A673 (cell line): Measurements from ENCODE around the gene GLRA3. TPM values are rescaled to one million over a fixed set of nuclear protein-coding genes. Genes with fewer than 3 reads are reported as not detected.

ENCODE experiments used
- BruUV-seq: library from RNA; stranded (reverse); fragments of 400-500 nt; replicated peaks from 2 replicates; lab custom pipeline; 2021; lab: Mats Ljungman, UMichigan
- CTCF ChIA-PET: fragments of 300-600 bp; sonication (Branson Sonifier 250); formaldehyde crosslinking; loops from one replicate; lab custom pipeline; 2022; ENCODE audit warnings: antibody characterized with exemption; lab: Charles Lee
- POLR2A ChIA-PET: fragments of 300-600 bp; sonication (Branson Sonifier 250); formaldehyde crosslinking; loops from one replicate; lab custom pipeline; 2022; ENCODE audit warnings: antibody characterized with exemption; ENCODE audit not compliant: low non-redundant PET; lab: Charles Lee
- DNase-seq: peaks from one replicate; pipeline ENCODE4 v3.0.0-alpha.2; 2015; ENCODE audit warnings: low spot score
- H3K27ac ChIP-seq: fragments of 200-600 bp; sonication (generic); 2 replicates; pipeline ENCODE4 v1.5.1; 2016; ENCODE audit warnings: mixed run types, low read depth, mild to moderate bottlenecking, mixed read lengths, antibody characterized with exemption, low read length; ENCODE audit not compliant: poor library complexity, severe bottlenecking
- H3K27me3 ChIP-seq: fragments of 200-600 bp; sonication (generic); replicated peaks from 2 replicates; pipeline ENCODE4 v1.6.1; 2017; ENCODE audit warnings: mixed run types, low read depth, mild to moderate bottlenecking, mixed read lengths, antibody characterized with exemption, low read length; ENCODE audit not compliant: insufficient read depth, poor library complexity
- H3K36me3 ChIP-seq: fragments of 200-600 bp; sonication (generic); 2 replicates; pipeline ENCODE4 v1.6.1; 2016; ENCODE audit warnings: mixed run types, mild to moderate bottlenecking, mixed read lengths, antibody characterized with exemption, low read length; ENCODE audit not compliant: insufficient read depth, poor library complexity, severe bottlenecking
- H3K4me1 ChIP-seq: fragments of 200-600 bp; sonication (generic); 2 replicates; pipeline ENCODE4 v1.6.1; 2017; ENCODE audit warnings: mixed run types, mild to moderate bottlenecking, mixed read lengths, antibody characterized with exemption, low read length; ENCODE audit not compliant: insufficient read depth, poor library complexity, severe bottlenecking
- H3K4me3 ChIP-seq: fragments of 200-600 bp; sonication (generic); 2 replicates; pipeline ENCODE4 v1.5.1; 2016; ENCODE audit warnings: low read depth, mixed run types, mild to moderate bottlenecking, mixed read lengths, low read length; ENCODE audit not compliant: poor library complexity, severe bottlenecking
- H3K9me3 ChIP-seq: fragments of 200-600 bp; sonication (generic); 2 replicates; pipeline ENCODE4 v1.6.1; 2016; ENCODE audit warnings: mixed run types, low read depth, mild to moderate bottlenecking, mixed read lengths, antibody characterized with exemption, low read length; ENCODE audit not compliant: poor library complexity, severe bottlenecking
- CTCF ChIP-seq: fragments of 300-800, 200-600 bp; sonication (generic); conservative IDR thresholded peaks from 2 replicates; pipeline ENCODE4 v1.5.1; 2017; ENCODE audit warnings: low read depth, mild to moderate bottlenecking, antibody characterized with exemption, low read length, moderate library complexity, mixed read lengths
- EZH2 ChIP-seq: fragments of 200-600 bp; sonication (generic); IDR thresholded peaks from 2 replicates; pipeline ENCODE4 v1.6.1; 2017; ENCODE audit warnings: borderline replicate concordance, low read depth, mild to moderate bottlenecking, mixed read lengths, antibody characterized with exemption, low read length; ENCODE audit not compliant: poor library complexity, severe bottlenecking
- intact Hi-C: fragments of 100-400 bp; cut with micrococcal nuclease; formaldehyde crosslinking; loops from one replicate; pipeline ENCODE4 v1.10.0; 2022; ENCODE audit not compliant: unreplicated experiment
- total RNA-seq: library from RNA; stranded (reverse); gene quantifications from 2 replicates; pipeline ENCODE4 v1.2.3, GENCODE V29; 2021

GLRA3 gene
- total RNA-seq, 1 experiment from 2014 or later = 0.06 TPM

DNA sequence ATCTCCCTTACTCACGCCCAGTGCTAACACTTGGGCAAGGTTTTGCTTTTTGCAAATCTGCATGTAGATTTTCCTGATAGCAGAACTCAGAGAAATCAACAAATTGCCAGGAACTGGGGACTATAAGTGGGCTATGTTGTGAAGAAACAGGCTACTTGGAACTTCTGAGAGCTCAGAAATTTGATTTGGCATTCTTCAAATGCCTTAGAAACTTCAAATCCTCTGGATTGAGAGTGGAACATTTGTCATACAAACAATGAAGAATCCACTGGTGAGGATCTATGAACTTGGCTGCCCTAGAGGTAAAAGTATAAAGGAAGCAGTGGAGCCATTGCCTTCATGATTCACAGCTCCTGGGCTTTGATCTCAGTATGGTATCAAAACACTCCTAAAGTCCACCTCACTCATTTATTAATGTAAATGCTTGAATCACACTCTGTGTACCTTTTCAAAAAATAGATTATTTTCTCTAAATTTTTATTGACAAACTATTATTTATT, 126.0 kb downstream of the GLRA3 start:
- no TSS peak for BruUV-seq
- H3K4me3 ChIP-seq = no peak overlapping the region
- no peak for DNase-seq
- no peaks in the 10 kb centered on the region for H3K4me1 ChIP-seq
- no peaks in the 10 kb centered on the region for H3K9me3 ChIP-seq
- H3K36me3 ChIP-seq = no peaks in the 10 kb centered on the region
- H3K27me3 ChIP-seq = no peaks in the 10 kb centered on the region
- intact Hi-C loops = no loop called here
- no peak overlapping the region for H3K27ac ChIP-seq
- CTCF ChIA-PET = no interaction called here
- POLR2A ChIA-PET = no interaction called here
- TF ChIP-seq CTCF (no peak), EZH2 (no peak)

DNA sequence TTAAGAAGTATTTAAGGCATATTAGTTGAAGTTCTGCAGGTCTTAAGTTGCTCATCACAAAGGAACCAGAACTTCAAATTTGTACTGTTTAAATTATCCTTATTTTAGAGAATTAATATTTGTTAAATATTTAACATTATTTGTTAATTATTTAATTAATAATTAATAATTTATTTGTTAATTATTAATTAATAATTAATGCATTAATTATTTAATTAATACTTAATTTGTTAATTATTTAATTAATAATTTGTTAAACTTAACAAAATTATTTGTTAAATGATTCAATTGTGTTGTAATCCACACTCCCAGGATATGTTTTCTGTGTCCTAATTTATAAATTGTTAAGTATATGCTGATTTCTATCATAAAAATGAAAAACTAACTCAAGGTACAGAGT, 129.4 kb downstream of the GLRA3 start:
- no peak for DNase-seq
- no peak overlapping the region for H3K4me3 ChIP-seq
- no peaks in the 10 kb centered on the region for H3K4me1 ChIP-seq
- intact Hi-C loops = no loop called here
- H3K9me3 ChIP-seq = no peaks in the 10 kb centered on the region
- BruUV-seq = no TSS peak
- ChIA-PET POLR2A (no interaction called here), CTCF (no interaction called here)
- no peak overlapping the region for H3K27ac ChIP-seq
- TF ChIP-seq CTCF (no peak), EZH2 (no peak)
- H3K27me3 ChIP-seq = no peaks in the 10 kb centered on the region
- H3K36me3 ChIP-seq = no peaks in the 10 kb centered on the region

GRCh38 chr4:174697896-174698295, 131.2 kb downstream of the GLRA3 start:
- intact Hi-C loops = no loop called here
- H3K4me1 ChIP-seq = no peaks in the 10 kb centered on the region
- no peaks in the 10 kb centered on the region for H3K9me3 ChIP-seq
- H3K27me3 ChIP-seq = no peaks in the 10 kb centered on the region
- no peaks in the 10 kb centered on the region for H3K36me3 ChIP-seq
- no TSS peak for BruUV-seq
- POLR2A ChIA-PET = no interaction called here
- CTCF ChIA-PET = no interaction called here
- TF ChIP-seq EZH2 = no peak
- no peak for TF ChIP-seq CTCF
- no peak overlapping the region for H3K4me3 ChIP-seq
- no peak for DNase-seq
- H3K27ac ChIP-seq = no peak overlapping the region
